Measurements from ENCODE around the gene FUCA1.

Gene FUCA1

GRCh38 chr1:23796466-23797271 is 71.4 kb downstream of the FUCA1 start:
- no peak for DNase-seq (ENCODE audit: low spot score)
- in situ Hi-C loops (cut with MboI; ENCODE audit: low sequenced_read_pairs, unreplicated experiment): no loop called here
- no peak for TF ChIP-seq CTCF (IDR thresholded peaks at IDR 0.05; ENCODE audit: borderline replicate concordance, control extremely low read depth, extremely low read depth, insufficient read depth, missing control alignments)

GRCh38 chr1:23795676-23796465 is 72.2 kb downstream of the FUCA1 start:
- TF ChIP-seq CTCF (IDR thresholded peaks at IDR 0.05; ENCODE audit: borderline replicate concordance, control extremely low read depth, extremely low read depth, insufficient read depth, missing control alignments): no peak
- in situ Hi-C loops (cut with MboI; ENCODE audit: low sequenced_read_pairs, unreplicated experiment): no loop called here
- no peak for DNase-seq (ENCODE audit: low spot score)

Measured in GM13976 (cell line).